PFSK-1 (cell line): ENCODE data around the gene EXOC6B.

Experiments
- FOXP2 ChIP-seq: optimal IDR thresholded peaks from 2 replicates; pipeline ENCODE3; 2011; ENCODE audit warnings: borderline replicate concordance, control low read depth, inconsistent platforms; ENCODE audit not compliant: insufficient read depth; ENCODE audit errors: extremely low read length, extremely low read depth
- POLR2AphosphoS5 ChIP-seq: IDR thresholded peaks from 2 replicates; pipeline ENCODE4 v1.6.1; 2012; ENCODE audit warnings: low read depth, mild to moderate bottlenecking, control low read depth, low read length, moderate library complexity
- SIN3A ChIP-seq: IDR thresholded peaks from 2 replicates; pipeline ENCODE4 v1.6.1; 2012; ENCODE audit warnings: mild to moderate bottlenecking, low read length, moderate library complexity, borderline replicate concordance; ENCODE audit not compliant: insufficient read depth
- TAF1 ChIP-seq: IDR thresholded peaks from 2 replicates; pipeline ENCODE4 v1.6.1; 2012; ENCODE audit warnings: low read length, control low read depth, borderline replicate concordance; ENCODE audit not compliant: insufficient read depth
- TF ChIP-seq, protein P1 (sequence below), 2 experiments: IDR thresholded peaks; 2 replicates each; pipeline versions ENCODE4 v1.6.1 to v1.8.0; 2011 to 2012; ENCODE audit warnings: low read depth in 2 of 2, low read length in 2 of 2, control low read depth in 1 of 2, inconsistent platforms in 1 of 2, mild to moderate bottlenecking in 1 of 2, moderate library complexity in 1 of 2; ENCODE audit not compliant: insufficient read depth in 1 of 2

The EXOC6B gene

DNA sequence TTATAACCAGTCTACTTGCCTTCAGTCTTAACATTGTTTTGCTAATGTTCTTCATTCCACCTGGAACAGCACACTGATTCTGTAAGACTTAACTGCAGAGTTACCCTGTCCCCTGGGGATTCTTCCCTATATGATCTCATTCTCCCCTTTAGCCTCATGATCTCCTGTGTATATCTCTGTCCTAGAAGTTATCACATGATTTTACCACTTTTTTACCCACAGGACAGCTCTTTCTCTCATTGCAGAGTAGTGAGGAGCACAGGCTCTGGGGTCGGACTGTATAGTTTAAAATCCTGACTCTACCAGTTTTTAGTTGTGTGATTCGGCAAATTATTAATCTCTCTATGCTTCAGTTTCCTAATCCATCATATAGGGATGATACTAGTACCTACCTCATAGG, 14.2 kb upstream of the EXOC6B start:
- TF ChIP-seq FOXP2 (no peak), TAF1 (no peak), SIN3A (no peak), POLR2AphosphoS5 (no peak)
- TF ChIP-seq, protein P1, sequence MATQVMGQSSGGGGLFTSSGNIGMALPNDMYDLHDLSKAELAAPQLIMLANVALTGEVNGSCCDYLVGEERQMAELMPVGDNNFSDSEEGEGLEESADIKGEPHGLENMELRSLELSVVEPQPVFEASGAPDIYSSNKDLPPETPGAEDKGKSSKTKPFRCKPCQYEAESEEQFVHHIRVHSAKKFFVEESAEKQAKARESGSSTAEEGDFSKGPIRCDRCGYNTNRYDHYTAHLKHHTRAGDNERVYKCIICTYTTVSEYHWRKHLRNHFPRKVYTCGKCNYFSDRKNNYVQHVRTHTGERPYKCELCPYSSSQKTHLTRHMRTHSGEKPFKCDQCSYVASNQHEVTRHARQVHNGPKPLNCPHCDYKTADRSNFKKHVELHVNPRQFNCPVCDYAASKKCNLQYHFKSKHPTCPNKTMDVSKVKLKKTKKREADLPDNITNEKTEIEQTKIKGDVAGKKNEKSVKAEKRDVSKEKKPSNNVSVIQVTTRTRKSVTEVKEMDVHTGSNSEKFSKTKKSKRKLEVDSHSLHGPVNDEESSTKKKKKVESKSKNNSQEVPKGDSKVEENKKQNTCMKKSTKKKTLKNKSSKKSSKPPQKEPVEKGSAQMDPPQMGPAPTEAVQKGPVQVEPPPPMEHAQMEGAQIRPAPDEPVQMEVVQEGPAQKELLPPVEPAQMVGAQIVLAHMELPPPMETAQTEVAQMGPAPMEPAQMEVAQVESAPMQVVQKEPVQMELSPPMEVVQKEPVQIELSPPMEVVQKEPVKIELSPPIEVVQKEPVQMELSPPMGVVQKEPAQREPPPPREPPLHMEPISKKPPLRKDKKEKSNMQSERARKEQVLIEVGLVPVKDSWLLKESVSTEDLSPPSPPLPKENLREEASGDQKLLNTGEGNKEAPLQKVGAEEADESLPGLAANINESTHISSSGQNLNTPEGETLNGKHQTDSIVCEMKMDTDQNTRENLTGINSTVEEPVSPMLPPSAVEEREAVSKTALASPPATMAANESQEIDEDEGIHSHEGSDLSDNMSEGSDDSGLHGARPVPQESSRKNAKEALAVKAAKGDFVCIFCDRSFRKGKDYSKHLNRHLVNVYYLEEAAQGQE (IDR thresholded peaks at IDR 0.05; ENCODE audit: insufficient read depth in 1 of 2, low read depth in 2 of 2, low read length in 2 of 2): no peak

DNA sequence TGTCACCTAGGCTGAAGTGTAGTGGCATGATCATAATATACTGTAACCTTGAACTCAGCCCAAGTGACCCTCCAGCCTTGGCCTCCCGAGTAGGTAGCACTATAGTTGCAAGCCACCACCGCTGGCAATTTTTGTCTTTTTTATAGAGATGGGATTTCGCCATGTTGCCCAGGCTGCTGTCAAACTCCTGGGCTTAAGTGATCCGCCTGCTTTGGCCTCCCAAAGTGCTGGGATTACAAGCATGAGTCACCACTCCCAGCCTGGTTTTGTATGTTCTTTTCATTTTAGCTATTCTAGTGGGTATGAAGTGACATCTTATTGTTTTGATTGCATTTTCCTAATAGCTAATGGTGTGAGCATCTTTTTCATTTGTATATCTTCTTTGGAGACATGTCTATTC, 11.3 kb upstream of the EXOC6B start:
- TF ChIP-seq TAF1 (no peak), FOXP2 (no peak), POLR2AphosphoS5 (no peak), SIN3A (no peak)
- TF ChIP-seq, protein P1 (IDR thresholded peaks at IDR 0.05; ENCODE audit: insufficient read depth in 1 of 2, low read depth in 2 of 2, low read length in 2 of 2): no peak

DNA sequence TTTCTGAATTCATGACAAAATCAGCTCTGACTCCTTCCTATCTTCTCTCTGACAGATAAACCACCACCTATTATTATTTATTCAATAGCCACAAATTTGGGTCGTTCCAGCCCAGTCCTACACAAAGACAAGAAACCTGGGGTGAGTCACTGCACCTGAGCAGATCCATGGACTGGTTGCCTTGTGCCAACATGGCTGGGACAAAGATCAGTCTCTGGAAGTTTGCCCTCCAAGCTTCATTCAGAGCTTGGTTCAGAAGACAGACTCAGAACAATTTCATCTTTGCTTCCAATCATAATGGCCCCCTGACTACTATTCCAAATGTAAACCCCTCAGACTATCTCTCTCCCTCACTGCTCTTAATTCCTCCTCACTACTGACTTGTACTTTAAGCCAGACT, 9.6 kb upstream of the EXOC6B start:
- no peak for TF ChIP-seq POLR2AphosphoS5
- no peak for TF ChIP-seq TAF1
- TF ChIP-seq, protein P1 (IDR thresholded peaks at IDR 0.05; ENCODE audit: insufficient read depth in 1 of 2, low read depth in 2 of 2, low read length in 2 of 2): no peak

DNA sequence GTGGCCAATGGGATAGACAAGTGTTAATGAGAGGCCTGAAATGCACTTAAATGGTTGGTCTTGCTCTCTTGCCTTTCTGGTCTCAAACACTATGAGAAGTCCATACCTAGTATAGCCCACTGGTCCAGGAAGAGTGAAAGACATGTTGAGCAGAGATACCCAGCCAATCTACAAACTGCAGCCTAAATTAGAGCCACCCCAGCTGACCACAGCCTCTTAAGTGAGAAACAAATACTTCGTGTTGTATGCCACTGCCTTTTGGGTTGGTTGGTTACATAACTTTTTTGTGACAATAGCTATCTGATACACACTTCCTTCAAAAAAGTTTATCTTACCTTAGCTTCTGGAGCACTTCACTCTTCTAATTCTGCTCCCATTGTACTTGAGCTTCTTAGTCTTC, 8.8 kb upstream of the EXOC6B start:
- TF ChIP-seq POLR2AphosphoS5 (no peak), TAF1 (no peak), FOXP2 (no peak), SIN3A (no peak)
- TF ChIP-seq, protein P1 (IDR thresholded peaks at IDR 0.05; ENCODE audit: insufficient read depth in 1 of 2, low read depth in 2 of 2, low read length in 2 of 2): no peak

DNA sequence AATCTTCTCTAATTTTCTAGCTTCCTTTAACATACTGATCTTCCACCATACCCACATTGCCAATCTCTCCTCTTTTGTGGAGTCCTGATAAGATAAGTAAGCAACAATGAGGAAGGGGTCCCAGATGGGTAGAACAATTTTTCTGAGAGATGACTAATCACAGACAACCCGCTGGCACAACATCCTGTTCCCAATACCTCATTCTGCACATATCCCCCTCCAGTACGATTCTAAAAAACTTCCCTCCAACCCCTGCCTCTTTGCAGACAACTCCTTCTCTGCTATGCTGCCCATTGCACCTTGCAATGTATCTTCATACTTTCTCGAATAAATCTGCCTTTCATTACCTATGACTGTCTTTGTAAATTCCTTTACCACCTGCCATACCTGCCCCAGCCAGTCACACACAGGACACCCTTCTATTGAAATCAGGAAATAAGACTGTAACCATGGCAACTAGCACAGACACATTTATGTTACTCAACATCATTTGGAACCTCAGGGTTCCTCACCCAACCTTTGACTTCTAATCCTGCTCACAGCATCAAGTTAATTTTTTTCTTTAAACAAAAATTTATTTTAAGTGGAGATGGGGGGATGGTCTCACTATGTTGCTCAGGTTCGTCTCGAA, 7.4 kb upstream of the EXOC6B start:
- TF ChIP-seq, protein P1 (IDR thresholded peaks at IDR 0.05; ENCODE audit: insufficient read depth in 1 of 2, low read depth in 2 of 2, low read length in 2 of 2): no peak
- TF ChIP-seq TAF1 (no peak), SIN3A (no peak), POLR2AphosphoS5 (no peak)
